Tibial nerve (tissue), 4 donors: Measurements from ENCODE around the gene ARHGAP12. TPM values are rescaled to one million over a fixed set of nuclear protein-coding genes. Genes with fewer than 3 reads are reported as not detected.

Experiments
- DNase-seq, 2 donors: peaks; one replicate each; pipeline ENCODE4 v3.0.0-alpha.2; 2019; ENCODE audit warnings: low spot score in 2 of 2
- H3K27ac ChIP-seq, 4 donors: fragments of 200-600 bp; sonication (generic) in 3 of 4; one replicate each; pipeline ENCODE4 v1.5.1; 2017 to 2019; ENCODE audit warnings: mild to moderate bottlenecking in 1 of 4
- H3K27me3 ChIP-seq, 2 donors: fragments of 200-600 bp; sonication (generic) in 1 of 2; one replicate each; pipeline versions ENCODE4 v1.5.1 to v1.6.0; 2017 to 2019
- H3K36me3 ChIP-seq, 3 donors: fragments of 200-600 bp; sonication (generic); one replicate each; pipeline ENCODE4 v1.5.1; 2018 to 2019
- H3K4me1 ChIP-seq, 4 donors: fragments of 200-600 bp; sonication (generic) in 3 of 4; one replicate each; pipeline ENCODE4 v1.5.1; 2017 to 2019
- H3K4me3 ChIP-seq, 4 donors: fragments of 200-600 bp; sonication (generic) in 3 of 4; one replicate each; pipeline ENCODE4 v1.5.1; 2017 to 2019; ENCODE audit warnings: mild to moderate bottlenecking in 1 of 4, moderate library complexity in 1 of 4
- H3K9me3 ChIP-seq, 4 donors: fragments of 200-600 bp; sonication (generic) in 3 of 4; one replicate each; pipeline ENCODE4 v1.5.1; 2017 to 2019
- CTCF ChIP-seq, 5 experiments: fragments of 200-600 bp in 3 of 5; fragments of 450-650 bp in 2 of 5; sonication (generic) in 3 of 5; IDR thresholded peaks; one replicate each; pipeline ENCODE4 v1.5.1; 2016 to 2019; ENCODE audit warnings: antibody characterized with exemption in 5 of 5, mild to moderate bottlenecking in 3 of 5, moderate library complexity in 2 of 5
- EP300 ChIP-seq, 2 donors: sonication (generic); formaldehyde crosslinking; IDR thresholded peaks; one replicate each; pipeline ENCODE4 v1.6.1; 2017; ENCODE audit warnings: antibody characterized with exemption in 2 of 2, mild to moderate bottlenecking in 1 of 2
- POLR2A ChIP-seq, 2 donors: fragments of 450-650 bp; IDR thresholded peaks; one replicate each; pipeline ENCODE4 v1.6.1; 2017; ENCODE audit warnings: antibody characterized with exemption in 2 of 2, mild to moderate bottlenecking in 2 of 2, moderate library complexity in 2 of 2
- WGBS, 2 donors: methylation state at CpG; one replicate each; pipeline ENCODE4 v1.1.5; 2018; 5-methylcytosine and 5-hydroxymethylcytosine counted together
- total RNA-seq, 4 donors: library from RNA; depleted of rRNA; stranded (reverse); fragments of >200 nt; gene quantifications; one replicate each; pipeline ENCODE4 v1.1.0, GENCODE V29; 2016

Gene ARHGAP12
- total RNA-seq, 4 donors from 2014 or later, result 38.8 to 65.7 (median 47.7) TPM

- 56 to 59% methylated on average over 7 of the region's 7 CpGs for WGBS, 2 donors
- no peaks in the 10 kb centered on the region for H3K9me3 ChIP-seq
- H3K27me3 ChIP-seq, result no peaks in the 10 kb centered on the region
- peak overlapping the region in 1 of 4 donors; percentile 56 for H3K27ac ChIP-seq
- no peaks in the 10 kb centered on the region for H3K36me3 ChIP-seq
- H3K4me3 ChIP-seq, result no peak overlapping the region
- DNase-seq, result no peak
- peaks cover 0 to 37% (median 9%) of the 10 kb centered on the region in 4 donors for H3K4me1 ChIP-seq
- no peak for TF ChIP-seq POLR2A (IDR thresholded peaks at IDR 0.05)
- no peak for TF ChIP-seq CTCF (IDR thresholded peaks at IDR 0.05)
- no peak for TF ChIP-seq EP300 (IDR thresholded peaks at IDR 0.05)
Observed at GRCh38 chr10:31940839-31941653, 12.4 kb upstream of the ARHGAP12 start.

- 84 to 92% methylated on average over 4 of the region's 4 CpGs for WGBS, 2 donors
- no peaks in the 10 kb centered on the region for H3K36me3 ChIP-seq
- H3K4me1 ChIP-seq, result peaks cover 0 to 34% (median 7%) of the 10 kb centered on the region in 4 donors
- no peaks in the 10 kb centered on the region for H3K9me3 ChIP-seq
- peak overlapping the region in 1 of 4 donors; percentile 32 for H3K27ac ChIP-seq
- H3K27me3 ChIP-seq, result no peaks in the 10 kb centered on the region
- no peak for DNase-seq
- H3K4me3 ChIP-seq, result no peak overlapping the region
- TF ChIP-seq EP300 (IDR thresholded peaks at IDR 0.05) (no peak), POLR2A (IDR thresholded peaks at IDR 0.05) (no peak), CTCF (IDR thresholded peaks at IDR 0.05) (no peak)
Observed at GRCh38 chr10:31939797-31940708, 11.4 kb upstream of the ARHGAP12 start.

DNA sequence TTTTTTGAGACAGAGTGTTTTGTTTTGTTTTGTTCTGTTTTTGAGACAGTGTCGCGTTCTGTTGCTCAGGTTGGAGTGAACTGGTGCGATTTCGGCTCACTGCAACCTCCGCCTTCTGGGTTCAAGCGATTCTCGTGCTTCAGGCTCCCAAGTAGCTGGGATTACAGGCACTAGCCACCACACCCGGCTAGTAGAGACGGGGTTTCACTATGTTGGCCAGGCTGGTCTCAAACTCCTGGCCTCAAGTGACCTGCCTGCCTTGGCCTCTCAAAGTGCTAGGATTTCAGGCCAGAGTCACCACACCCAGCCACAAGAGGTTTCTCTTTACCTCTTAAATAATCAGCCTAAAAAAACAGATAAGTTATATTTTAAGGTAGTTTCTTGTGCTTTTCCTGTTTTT, 8.7 kb upstream of the ARHGAP12 start:
- DNase-seq, result no peak
- Histone ChIP-seq H3K36me3 (no peaks in the 10 kb centered on the region), H3K27ac (peak overlapping the region in 3 of 4 donors; percentile 1 to 68 (median 61)), H3K4me1 (peaks cover 0 to 23% (median 5%) of the 10 kb centered on the region in 4 donors), H3K27me3 (no peaks in the 10 kb centered on the region), H3K4me3 (peak overlapping the region in 1 of 4 donors; percentile 18), H3K9me3 (no peaks in the 10 kb centered on the region)
- TF ChIP-seq EP300 (IDR thresholded peaks at IDR 0.05) (peak in 1 of 2 donors; percentile 20), POLR2A (IDR thresholded peaks at IDR 0.05) (no peak), CTCF (IDR thresholded peaks at IDR 0.05) (no peak)
- whole genome bisulfite sequencing, 2 donors, result 74 to 75% methylated on average over 9 of the region's 9 CpGs

DNA sequence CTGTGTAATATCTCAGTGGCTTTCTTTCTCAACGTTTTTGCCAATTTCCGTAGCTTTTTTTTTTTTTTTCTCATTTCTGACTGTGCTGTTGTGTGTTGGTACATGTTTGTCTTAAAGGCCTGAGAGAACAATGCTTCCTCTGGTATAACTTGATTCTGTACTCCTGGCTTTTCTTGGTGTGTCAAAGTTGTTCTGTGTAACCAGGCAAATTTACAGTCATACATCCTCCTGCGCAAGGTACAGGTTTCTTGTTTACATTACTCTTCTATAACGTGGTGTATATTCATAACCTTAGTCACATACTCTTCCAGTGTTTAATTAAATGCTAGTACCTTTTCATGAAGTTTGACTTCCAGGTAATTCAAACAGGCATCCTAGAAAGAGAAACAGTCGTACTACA, 8.3 kb upstream of the ARHGAP12 start:
- peaks cover 0 to 23% (median 5%) of the 10 kb centered on the region in 4 donors for H3K4me1 ChIP-seq
- H3K27ac ChIP-seq, result peak overlapping the region in 3 of 4 donors; percentile 1 to 68 (median 61)
- WGBS, 2 donors, result 46 to 47% methylated on average over 5 of the region's 5 CpGs
- DNase-seq, result no peak
- H3K4me3 ChIP-seq, result no peak overlapping the region
- no peaks in the 10 kb centered on the region for H3K9me3 ChIP-seq
- TF ChIP-seq CTCF (IDR thresholded peaks at IDR 0.05), result no peak
- no peak for TF ChIP-seq EP300 (IDR thresholded peaks at IDR 0.05)
- no peak for TF ChIP-seq POLR2A (IDR thresholded peaks at IDR 0.05)
- no peaks in the 10 kb centered on the region for H3K27me3 ChIP-seq
- H3K36me3 ChIP-seq, result no peaks in the 10 kb centered on the region
